ENCODE data around the gene MRPS22. TPM values are rescaled to one million over a fixed set of nuclear protein-coding genes. Genes with fewer than 3 reads are reported as not detected.

The MRPS22 gene
- total and polyA plus RNA-seq, 9 of the 15 experiments (the other 6 are each of a cell fraction or from before 2014, with no cell fraction given), result 148 to 397 (median 229) TPM

- TF ChIP-seq ZFP36 (IDR thresholded peaks at IDR 0.05; ENCODE audit: low read depth, low read length, partially characterized antibody) (peak; percentile 81), SREBF2 (CRISPR knock-in tag; IDR thresholded peaks at IDR 0.05) (no peak), HNRNPK (IDR thresholded peaks at IDR 0.05; ENCODE audit: low read depth, low read length, poor library complexity, severe bottlenecking) (no peak), OTX1 (CRISPR knock-in tag; IDR thresholded peaks at IDR 0.05) (no peak), BCOR (IDR thresholded peaks at IDR 0.05) (peak; percentile 86), DPF2 (IDR thresholded peaks at IDR 0.05) (no peak), CHD4 (IDR thresholded peaks at IDR 0.05; ENCODE audit: insufficient read depth, insufficient replicate concordance, low read depth, low read length, poor library complexity, severe bottlenecking) (no peak), HNRNPLL (IDR thresholded peaks at IDR 0.05; ENCODE audit: low read depth, low read length, poor library complexity, severe bottlenecking) (no peak), GTF2A2 (tag; IDR thresholded peaks at IDR 0.05) (no peak), CEBPG (CRISPR knock-in tag; IDR thresholded peaks at IDR 0.05) (no peak), CEBPG (tag; conservative IDR thresholded peaks at IDR 0.05 in 1 of 2, IDR thresholded peaks at IDR 0.05 in 1 of 2) (no peak), FOXM1 (IDR thresholded peaks at IDR 0.05; ENCODE audit: low read depth) (no peak), FOXM1 (CRISPR knock-in tag; IDR thresholded peaks at IDR 0.05; ENCODE audit: low read depth) (no peak), RBM25 (IDR thresholded peaks at IDR 0.05; ENCODE audit: low read depth, low read length, severe bottlenecking) (peak; percentile 78), ZNF436 (CRISPR knock-in tag; IDR thresholded peaks at IDR 0.05) (no peak), HMBOX1 (IDR thresholded peaks at IDR 0.05) (no peak), GTF2F1 (IDR thresholded peaks at IDR 0.05; ENCODE audit: low read depth, low read length) (no peak), ADNP (tag; IDR thresholded peaks at IDR 0.05) (peak; percentile 74; the same call in 1 of the 2 replicates), CBFB (CRISPR knock-in tag; IDR thresholded peaks at IDR 0.05) (no peak)
- TF ChIP-seq, protein P1, sequence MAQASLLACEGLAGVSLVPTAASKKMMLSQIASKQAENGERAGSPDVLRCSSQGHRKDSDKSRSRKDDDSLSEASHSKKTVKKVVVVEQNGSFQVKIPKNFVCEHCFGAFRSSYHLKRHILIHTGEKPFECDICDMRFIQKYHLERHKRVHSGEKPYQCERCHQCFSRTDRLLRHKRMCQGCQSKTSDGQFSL (CRISPR knock-in tag; IDR thresholded peaks at IDR 0.05), result no peak
- TF ChIP-seq, protein P1 (tag; IDR thresholded peaks at IDR 0.05), result no peak
- TF ChIP-seq, protein P2, sequence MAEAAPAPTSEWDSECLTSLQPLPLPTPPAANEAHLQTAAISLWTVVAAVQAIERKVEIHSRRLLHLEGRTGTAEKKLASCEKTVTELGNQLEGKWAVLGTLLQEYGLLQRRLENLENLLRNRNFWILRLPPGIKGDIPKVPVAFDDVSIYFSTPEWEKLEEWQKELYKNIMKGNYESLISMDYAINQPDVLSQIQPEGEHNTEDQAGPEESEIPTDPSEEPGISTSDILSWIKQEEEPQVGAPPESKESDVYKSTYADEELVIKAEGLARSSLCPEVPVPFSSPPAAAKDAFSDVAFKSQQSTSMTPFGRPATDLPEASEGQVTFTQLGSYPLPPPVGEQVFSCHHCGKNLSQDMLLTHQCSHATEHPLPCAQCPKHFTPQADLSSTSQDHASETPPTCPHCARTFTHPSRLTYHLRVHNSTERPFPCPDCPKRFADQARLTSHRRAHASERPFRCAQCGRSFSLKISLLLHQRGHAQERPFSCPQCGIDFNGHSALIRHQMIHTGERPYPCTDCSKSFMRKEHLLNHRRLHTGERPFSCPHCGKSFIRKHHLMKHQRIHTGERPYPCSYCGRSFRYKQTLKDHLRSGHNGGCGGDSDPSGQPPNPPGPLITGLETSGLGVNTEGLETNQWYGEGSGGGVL (CRISPR knock-in tag; IDR thresholded peaks at IDR 0.05), result no peak
Measured at GRCh38 chr3:139312416-139312815, 31.4 kb upstream of the MRPS22 start (continued).
